HCT116 (cell line): ENCODE data around the gene C11orf91. TPM values are rescaled to one million over a fixed set of nuclear protein-coding genes. Genes with fewer than 3 reads are reported as not detected.

Experiments used
- ATAC-seq: fragments of 200-7000 bp; cut with Tn5 transposase; 2 replicates; pipeline ENCODE4 v1.9.1; 2020; ENCODE audit warnings: mild to moderate bottlenecking, moderate library complexity
- BruUV-seq: library from RNA; stranded (reverse); fragments of 400-500 nt; replicated peaks from 2 replicates; lab custom pipeline; 2021; lab: Mats Ljungman, UMichigan
- CTCF ChIA-PET: fragments of 300-600 bp; sonication (Branson Sonifier 250); formaldehyde crosslinking; loops from one replicate; lab custom pipeline; 2021; ENCODE audit warnings: antibody characterized with exemption; lab: Charles Lee
- POLR2A ChIA-PET: fragments of 300-600, 350-600 bp; sonication (Branson Sonifier 250); formaldehyde crosslinking; loops from one replicate; lab custom pipeline; 2021; ENCODE audit warnings: antibody characterized with exemption; lab: Charles Lee
- RAD21 ChIA-PET, 2 experiments: fragments of 300-600 bp; sonication (Branson Sonifier 250); formaldehyde crosslinking; loops; one replicate each; lab custom pipeline; 2023; ENCODE audit warnings: low total read pairs in 2 of 2; ENCODE audit not compliant: uncharacterized antibody in 2 of 2, unreplicated experiment in 2 of 2, low non-redundant PET in 1 of 2; lab: Charles Lee
- DNase-seq: peaks from one replicate; pipeline ENCODE4 v3.0.0-alpha.2; 2010; ENCODE audit warnings: low read depth, low spot score
- H2AFZ ChIP-seq: fragments of 200-600 bp; shearing (Covaris generic), sonication (generic); 2 replicates; pipeline ENCODE4 v1.6.1; 2017; ENCODE audit warnings: low read depth, mixed run types, mixed read lengths, antibody characterized with exemption, low read length; ENCODE audit not compliant: poor library complexity, severe bottlenecking
- H3K27ac ChIP-seq: 2 replicates; pipeline ENCODE4 v1.5.1; 2012; ENCODE audit warnings: low read depth, low read length
- H3K27me3 ChIP-seq: fragments of 200-600 bp; sonication (generic); 2 replicates; pipeline ENCODE4 v1.6.1; 2016; ENCODE audit warnings: mixed run types, low read length, mixed read lengths; ENCODE audit not compliant: insufficient read depth
- H3K36me3 ChIP-seq, 2 experiments: fragments of 200-500 bp in 1 of 2; fragments of 200-600 bp in 1 of 2; sonication (Bioruptor generic) in 1 of 2; sonication (generic) in 1 of 2; 2 replicates each; pipeline versions ENCODE4 v1.5.1 to v1.6.1; 2014 to 2016; ENCODE audit warnings: low read length in 2 of 2, inconsistent platforms in 1 of 2, mixed read lengths in 1 of 2, mixed run types in 1 of 2; ENCODE audit not compliant: insufficient read depth in 2 of 2, control insufficient read depth in 1 of 2
- H3K4me1 ChIP-seq, 2 experiments: fragments of 200-600 bp in 1 of 2; sonication (generic) in 1 of 2; 2 replicates each; pipeline versions ENCODE4 v1.5.1 to v1.6.1; 2012 to 2017; ENCODE audit warnings: low read length in 2 of 2, inconsistent platforms in 1 of 2, mild to moderate bottlenecking in 1 of 2, mixed read lengths in 1 of 2, mixed run types in 1 of 2, moderate library complexity in 1 of 2; ENCODE audit not compliant: insufficient read depth in 2 of 2, control insufficient read depth in 1 of 2
- H3K4me2 ChIP-seq: fragments of 200-600 bp; sonication (generic); 2 replicates; pipeline ENCODE4 v1.6.1; 2017; ENCODE audit warnings: mixed run types, low read length, mixed read lengths
- H3K4me3 ChIP-seq, 2 experiments: fragments of 200-600 bp in 1 of 2; sonication (generic) in 1 of 2; replicated peaks in 1 of 2; 2 replicates each; pipeline ENCODE4 v1.5.1; 2011 to 2016; ENCODE audit warnings: low read length in 2 of 2, control low read depth in 1 of 2, low read depth in 1 of 2, mild to moderate bottlenecking in 1 of 2, mixed read lengths in 1 of 2, mixed run types in 1 of 2
- H3K79me2 ChIP-seq: fragments of 200-600 bp; sonication (generic); 2 replicates; pipeline ENCODE4 v1.6.1; 2017; ENCODE audit warnings: mild to moderate bottlenecking, mixed run types, low read length, moderate library complexity, mixed read lengths; ENCODE audit not compliant: insufficient read depth
- H3K9ac ChIP-seq: fragments of 200-600 bp; sonication (generic); 2 replicates; pipeline ENCODE4 v1.6.1; 2016; ENCODE audit warnings: low read length, mixed read lengths
- H3K9me2 ChIP-seq: fragments of 200-600 bp; sonication (generic), shearing (Covaris generic); 2 replicates; pipeline ENCODE4 v1.6.1; 2017; ENCODE audit warnings: mixed run types, mild to moderate bottlenecking, moderate library complexity; ENCODE audit not compliant: insufficient read depth
- H3K9me3 ChIP-seq, 2 experiments: fragments of 200-500 bp in 1 of 2; fragments of 200-600 bp in 1 of 2; sonication (Bioruptor generic) in 1 of 2; sonication (generic) in 1 of 2; 2 replicates each; pipeline ENCODE4 v1.6.1; 2014 to 2017; ENCODE audit warnings: low read length in 2 of 2, mixed read lengths in 2 of 2, inconsistent platforms in 1 of 2, low read depth in 1 of 2, mild to moderate bottlenecking in 1 of 2, mixed run types in 1 of 2, moderate library complexity in 1 of 2; ENCODE audit not compliant: control insufficient read depth in 1 of 2, insufficient read depth in 1 of 2
- H4K20me1 ChIP-seq: fragments of 200-600 bp; sonication (generic), shearing (Covaris generic); 2 replicates; pipeline ENCODE4 v1.6.1; 2017; ENCODE audit warnings: mixed run types, mild to moderate bottlenecking, moderate library complexity; ENCODE audit not compliant: insufficient read depth
- ATF3 ChIP-seq: IDR thresholded peaks from 2 replicates; pipeline ENCODE4 v1.6.1; 2012
- CBX3 ChIP-seq: IDR thresholded peaks from 2 replicates; pipeline ENCODE4 v1.6.1; 2012; ENCODE audit warnings: low read depth
- CEBPB ChIP-seq: IDR thresholded peaks from 2 replicates; pipeline ENCODE4 v1.6.1; 2012; ENCODE audit warnings: low read depth
- EGR1 ChIP-seq: IDR thresholded peaks from 2 replicates; pipeline ENCODE4 v1.6.1; 2012; ENCODE audit warnings: low read depth
- ELF1 ChIP-seq: IDR thresholded peaks from 2 replicates; pipeline ENCODE4 v1.6.1; 2012; ENCODE audit warnings: low read depth, borderline replicate concordance
- EZH2 ChIP-seq: fragments of 200-600 bp; sonication (generic); IDR thresholded peaks from 2 replicates; pipeline ENCODE4 v1.6.1; 2017; ENCODE audit warnings: antibody characterized with exemption, mixed run types
- EZH2phosphoT487 ChIP-seq: fragments of 200-600 bp; IDR thresholded peaks from 2 replicates; pipeline ENCODE4 v1.6.1; 2018; ENCODE audit warnings: antibody characterized with exemption, borderline replicate concordance
- JUND ChIP-seq: IDR thresholded peaks from 2 replicates; pipeline ENCODE4 v1.6.1; 2012
- POLR2AphosphoS5 ChIP-seq: IDR thresholded peaks from 2 replicates; pipeline ENCODE4 v1.6.1; 2011; ENCODE audit warnings: mild to moderate bottlenecking, low read depth, low read length, moderate library complexity
- RAD21 ChIP-seq: IDR thresholded peaks from 2 replicates; pipeline ENCODE4 v1.6.1; 2012; ENCODE audit warnings: low read depth, mild to moderate bottlenecking
- SIN3A ChIP-seq: IDR thresholded peaks from 2 replicates; pipeline ENCODE4 v1.6.1; 2012; ENCODE audit warnings: low read depth
- SP1 ChIP-seq: IDR thresholded peaks from 2 replicates; pipeline ENCODE4 v1.6.1; 2012; ENCODE audit warnings: low read depth
- SRF ChIP-seq: IDR thresholded peaks from 2 replicates; pipeline ENCODE4 v1.6.1; 2012; ENCODE audit warnings: low read depth
- TCF7L2 ChIP-seq: IDR thresholded peaks from 2 replicates; pipeline ENCODE4 v1.7.0; 2011; ENCODE audit warnings: borderline replicate concordance, inconsistent platforms; ENCODE audit not compliant: insufficient read depth, insufficient read length; ENCODE audit errors: extremely low read depth
- YY1 ChIP-seq: IDR thresholded peaks from 2 replicates; pipeline ENCODE4 v1.6.1; 2011; ENCODE audit warnings: low read length, low read depth, moderate library complexity, mild to moderate bottlenecking; ENCODE audit not compliant: insufficient replicate concordance; ENCODE audit errors: extremely low read depth
- ZBTB33 ChIP-seq: IDR thresholded peaks from 2 replicates; pipeline ENCODE4 v1.6.1; 2011; ENCODE audit warnings: mild to moderate bottlenecking, low read length, moderate library complexity; ENCODE audit not compliant: insufficient replicate concordance; ENCODE audit errors: extremely low read depth
- ZFX ChIP-seq: fragments of 450-650 bp; IDR thresholded peaks from 2 replicates; pipeline ENCODE4 v1.6.1; 2017
- intact Hi-C: fragments of 100-400 bp; cut with micrococcal nuclease; formaldehyde crosslinking; loops from 2 replicates; pipeline ENCODE4 v1.10.0; 2022
- total RNA-seq: library from RNA; stranded (reverse); gene quantifications from one replicate; pipeline ENCODE4 v1.2.1, GENCODE V29; 2021; ENCODE audit not compliant: unreplicated experiment
- TF ChIP-seq, protein P1 (sequence below), 3 experiments: fragments of 200-600 bp in 1 of 3; sonication (generic) in 1 of 3; IDR thresholded peaks in 2 of 3; conservative IDR thresholded peaks in 1 of 3; 2 replicates each; pipeline ENCODE4 v1.5.1; 2012 to 2017; ENCODE audit warnings: low read depth in 2 of 3, low read length in 2 of 3, antibody characterized with exemption in 1 of 3, borderline replicate concordance in 1 of 3, control low read depth in 1 of 3, mild to moderate bottlenecking in 1 of 3, mixed read lengths in 1 of 3, mixed run types in 1 of 3, moderate library complexity in 1 of 3; ENCODE audit not compliant: insufficient read depth in 1 of 3

C11orf91 gene
- total RNA-seq, 1 experiment from 2014 or later = 0.54 TPM

GRCh38 chr11:33665350-33666106, 35.1 kb downstream of the C11orf91 start:
- TF ChIP-seq, protein P1, sequence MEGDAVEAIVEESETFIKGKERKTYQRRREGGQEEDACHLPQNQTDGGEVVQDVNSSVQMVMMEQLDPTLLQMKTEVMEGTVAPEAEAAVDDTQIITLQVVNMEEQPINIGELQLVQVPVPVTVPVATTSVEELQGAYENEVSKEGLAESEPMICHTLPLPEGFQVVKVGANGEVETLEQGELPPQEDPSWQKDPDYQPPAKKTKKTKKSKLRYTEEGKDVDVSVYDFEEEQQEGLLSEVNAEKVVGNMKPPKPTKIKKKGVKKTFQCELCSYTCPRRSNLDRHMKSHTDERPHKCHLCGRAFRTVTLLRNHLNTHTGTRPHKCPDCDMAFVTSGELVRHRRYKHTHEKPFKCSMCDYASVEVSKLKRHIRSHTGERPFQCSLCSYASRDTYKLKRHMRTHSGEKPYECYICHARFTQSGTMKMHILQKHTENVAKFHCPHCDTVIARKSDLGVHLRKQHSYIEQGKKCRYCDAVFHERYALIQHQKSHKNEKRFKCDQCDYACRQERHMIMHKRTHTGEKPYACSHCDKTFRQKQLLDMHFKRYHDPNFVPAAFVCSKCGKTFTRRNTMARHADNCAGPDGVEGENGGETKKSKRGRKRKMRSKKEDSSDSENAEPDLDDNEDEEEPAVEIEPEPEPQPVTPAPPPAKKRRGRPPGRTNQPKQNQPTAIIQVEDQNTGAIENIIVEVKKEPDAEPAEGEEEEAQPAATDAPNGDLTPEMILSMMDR (IDR thresholded peaks at IDR 0.05 in 2 of 3, conservative IDR thresholded peaks at IDR 0.05 in 1 of 3; ENCODE audit: borderline replicate concordance in 1 of 3, insufficient read depth in 1 of 3, low read depth in 2 of 3, low read length in 2 of 3) = no peak
- TF ChIP-seq ZFX (no peak), JUND (no peak), SP1 (no peak), EZH2phosphoT487 (no peak), ELF1 (no peak), YY1 (no peak), EZH2 (no peak), POLR2AphosphoS5 (no peak), SRF (no peak), ZBTB33 (no peak), CEBPB (no peak), ATF3 (no peak), CBX3 (no peak), EGR1 (no peak), TCF7L2 (no peak), RAD21 (no peak), SIN3A (no peak)
- no TSS peak for BruUV-seq
- Histone ChIP-seq H3K9me2 (no peaks in the 10 kb centered on the region), H4K20me1 (no peaks in the 10 kb centered on the region), H3K27ac (no peak overlapping the region), H3K4me1 (peaks cover 0 to 6% of the 10 kb centered on the region in 2 experiments; a peak in 2 of 4 replicates), H3K4me3 (no peak overlapping the region), H3K27me3 (no peaks in the 10 kb centered on the region), H3K4me2 (no peak overlapping the region), H3K9ac (no peak overlapping the region), H3K79me2 (no peaks in the 10 kb centered on the region), H3K36me3 (no peaks in the 10 kb centered on the region), H2AFZ (no peak overlapping the region), H3K9me3 (no peaks in the 10 kb centered on the region)
- ChIA-PET RAD21 (no interaction called here), CTCF (no interaction called here), POLR2A (no interaction called here)
- intact Hi-C loops = no loop called here
- DNase-seq (no peak), ATAC-seq (no peak)
